ENCODE data around the gene DHRS1.

Gene DHRS1

GRCh38 chr14:24277606-24278321 lies 21.8 kb downstream of the DHRS1 start:
- no peak for TF ChIP-seq CTCF (IDR thresholded peaks at IDR 0.05; ENCODE audit: control insufficient read depth, insufficient read depth, low read depth, low read length, missing control alignments)
- no peak for DNase-seq (ENCODE audit: low read depth)
- H3K4me3 ChIP-seq (ENCODE audit: control insufficient read depth, low read depth, low read length), result no peak overlapping the region

GRCh38 chr14:24277071-24277470 lies 22.5 kb downstream of the DHRS1 start:
- TF ChIP-seq CTCF (IDR thresholded peaks at IDR 0.05; ENCODE audit: control insufficient read depth, insufficient read depth, low read depth, low read length, missing control alignments), result no peak
- DNase-seq (ENCODE audit: low read depth), result no peak
- no peak overlapping the region for H3K4me3 ChIP-seq (ENCODE audit: control insufficient read depth, low read depth, low read length)

- TF ChIP-seq CTCF (IDR thresholded peaks at IDR 0.05; ENCODE audit: control insufficient read depth, insufficient read depth, low read depth, low read length, missing control alignments), result no peak
- DNase-seq (ENCODE audit: low read depth), result no peak
- no peak overlapping the region for H3K4me3 ChIP-seq (ENCODE audit: control insufficient read depth, low read depth, low read length)
Observed at GRCh38 chr14:24274101-24274543, 25.5 kb downstream of the DHRS1 start.

GRCh38 chr14:24273422-24273998 lies 26.1 kb downstream of the DHRS1 start:
- no peak for DNase-seq (ENCODE audit: low read depth)
- TF ChIP-seq CTCF (IDR thresholded peaks at IDR 0.05; ENCODE audit: control insufficient read depth, insufficient read depth, low read depth, low read length, missing control alignments), result no peak
- no peak overlapping the region for H3K4me3 ChIP-seq (ENCODE audit: control insufficient read depth, low read depth, low read length)

- DNase-seq (ENCODE audit: low read depth), result no peak
- no peak for TF ChIP-seq CTCF (IDR thresholded peaks at IDR 0.05; ENCODE audit: control insufficient read depth, insufficient read depth, low read depth, low read length, missing control alignments)
- no peak overlapping the region for H3K4me3 ChIP-seq (ENCODE audit: control insufficient read depth, low read depth, low read length)
Observed at GRCh38 chr14:24272467-24272866, 27.1 kb downstream of the DHRS1 start.

- TF ChIP-seq CTCF (IDR thresholded peaks at IDR 0.05; ENCODE audit: control insufficient read depth, insufficient read depth, low read depth, low read length, missing control alignments), result no peak
- no peak for DNase-seq (ENCODE audit: low read depth)
- peak overlapping the region; percentile 79 for H3K4me3 ChIP-seq (ENCODE audit: control insufficient read depth, low read depth, low read length)
Observed at GRCh38 chr14:24271834-24272263, 27.7 kb downstream of the DHRS1 start.
